GM21360 (cell line): ENCODE measurements around the gene CAMKMT.

Experiments
- ATAC-seq: cut with Tn5 transposase; IDR thresholded peaks from one replicate; pipeline ENCODE4 v1.9.1; 2021; ENCODE audit warnings: mild to moderate bottlenecking, moderate library complexity; ENCODE audit not compliant: unreplicated experiment

The CAMKMT gene

GRCh38 chr2:44547718-44548117 lies 186.0 kb downstream of the CAMKMT start:
- ATAC-seq: no peak

GRCh38 chr2:44548221-44549098 lies 186.7 kb downstream of the CAMKMT start:
- no peak for ATAC-seq

GRCh38 chr2:44549099-44549471 lies 187.3 kb downstream of the CAMKMT start:
- no peak for ATAC-seq

- no peak for ATAC-seq
Measured at GRCh38 chr2:44549856-44550255, 188.1 kb downstream of the CAMKMT start.

GRCh38 chr2:44550561-44550960 lies 188.8 kb downstream of the CAMKMT start:
- ATAC-seq: no peak

GRCh38 chr2:44551497-44551896 lies 189.8 kb downstream of the CAMKMT start:
- no peak for ATAC-seq

GRCh38 chr2:44553456-44553855 lies 191.7 kb downstream of the CAMKMT start:
- no peak for ATAC-seq

GRCh38 chr2:44555700-44556099 lies 194.0 kb downstream of the CAMKMT start:
- no peak for ATAC-seq

GRCh38 chr2:44559108-44559507 lies 197.4 kb downstream of the CAMKMT start:
- ATAC-seq: no peak

GRCh38 chr2:44560352-44560751 lies 198.6 kb downstream of the CAMKMT start:
- ATAC-seq: no peak

GRCh38 chr2:44560941-44561340 lies 199.2 kb downstream of the CAMKMT start:
- ATAC-seq: no peak

- ATAC-seq: no peak
Measured at GRCh38 chr2:44562737-44563136, 201.0 kb downstream of the CAMKMT start.

- ATAC-seq: no peak
Measured at GRCh38 chr2:44564752-44565151, 203.0 kb downstream of the CAMKMT start.

GRCh38 chr2:44566059-44566458 lies 204.3 kb downstream of the CAMKMT start:
- ATAC-seq: no peak

- ATAC-seq: no peak
Measured at GRCh38 chr2:44569491-44569890, 207.7 kb downstream of the CAMKMT start.

- no peak for ATAC-seq
Measured at GRCh38 chr2:44570271-44570670, 208.5 kb downstream of the CAMKMT start.

GRCh38 chr2:44570777-44571176 lies 209.0 kb downstream of the CAMKMT start:
- no peak for ATAC-seq

- no peak for ATAC-seq
Measured at GRCh38 chr2:44572196-44572900, 210.6 kb downstream of the CAMKMT start.

GRCh38 chr2:44573996-44574395 lies 212.2 kb downstream of the CAMKMT start:
- no peak for ATAC-seq

GRCh38 chr2:44578471-44579093 lies 216.8 kb downstream of the CAMKMT start:
- peak; percentile 53 for ATAC-seq

GRCh38 chr2:44579115-44579836 lies 217.5 kb downstream of the CAMKMT start:
- ATAC-seq: no peak
